ENCODE measurements around the gene SHCBP1. TPM values are rescaled to one million over a fixed set of nuclear protein-coding genes. Genes with fewer than 3 reads are reported as not detected.

The SHCBP1 gene
- total RNA-seq, 1 donor from 2014 or later = 2.1 TPM

GRCh38 chr16:46649588-46650253 lies 28.5 kb upstream of the SHCBP1 start:
- Histone ChIP-seq H3K9me3 (no peaks in the 10 kb centered on the region), H3K4me3 (no peak overlapping the region), H3K4me1 (no peaks in the 10 kb centered on the region), H3K36me3 (no peaks in the 10 kb centered on the region), H3K27me3 (ENCODE audit: low read depth) (no peaks in the 10 kb centered on the region), H3K27ac (no peak overlapping the region)
- DNase-seq (no peak), ATAC-seq (peak; percentile 23 to 54)
- intact Hi-C loops (cut with DNase I) = no loop called here
- TF ChIP-seq, protein P1, sequence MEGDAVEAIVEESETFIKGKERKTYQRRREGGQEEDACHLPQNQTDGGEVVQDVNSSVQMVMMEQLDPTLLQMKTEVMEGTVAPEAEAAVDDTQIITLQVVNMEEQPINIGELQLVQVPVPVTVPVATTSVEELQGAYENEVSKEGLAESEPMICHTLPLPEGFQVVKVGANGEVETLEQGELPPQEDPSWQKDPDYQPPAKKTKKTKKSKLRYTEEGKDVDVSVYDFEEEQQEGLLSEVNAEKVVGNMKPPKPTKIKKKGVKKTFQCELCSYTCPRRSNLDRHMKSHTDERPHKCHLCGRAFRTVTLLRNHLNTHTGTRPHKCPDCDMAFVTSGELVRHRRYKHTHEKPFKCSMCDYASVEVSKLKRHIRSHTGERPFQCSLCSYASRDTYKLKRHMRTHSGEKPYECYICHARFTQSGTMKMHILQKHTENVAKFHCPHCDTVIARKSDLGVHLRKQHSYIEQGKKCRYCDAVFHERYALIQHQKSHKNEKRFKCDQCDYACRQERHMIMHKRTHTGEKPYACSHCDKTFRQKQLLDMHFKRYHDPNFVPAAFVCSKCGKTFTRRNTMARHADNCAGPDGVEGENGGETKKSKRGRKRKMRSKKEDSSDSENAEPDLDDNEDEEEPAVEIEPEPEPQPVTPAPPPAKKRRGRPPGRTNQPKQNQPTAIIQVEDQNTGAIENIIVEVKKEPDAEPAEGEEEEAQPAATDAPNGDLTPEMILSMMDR (IDR thresholded peaks at IDR 0.05) = no peak

GRCh38 chr16:46648656-46649055 lies 27.5 kb upstream of the SHCBP1 start:
- intact Hi-C loops (cut with DNase I) = no loop called here
- ATAC-seq (no peak), DNase-seq (no peak)
- TF ChIP-seq, protein P1 (IDR thresholded peaks at IDR 0.05) = no peak
- Histone ChIP-seq H3K9me3 (no peaks in the 10 kb centered on the region), H3K27ac (no peak overlapping the region), H3K4me1 (no peaks in the 10 kb centered on the region), H3K36me3 (no peaks in the 10 kb centered on the region), H3K4me3 (no peak overlapping the region), H3K27me3 (ENCODE audit: low read depth) (no peaks in the 10 kb centered on the region)

DNA sequence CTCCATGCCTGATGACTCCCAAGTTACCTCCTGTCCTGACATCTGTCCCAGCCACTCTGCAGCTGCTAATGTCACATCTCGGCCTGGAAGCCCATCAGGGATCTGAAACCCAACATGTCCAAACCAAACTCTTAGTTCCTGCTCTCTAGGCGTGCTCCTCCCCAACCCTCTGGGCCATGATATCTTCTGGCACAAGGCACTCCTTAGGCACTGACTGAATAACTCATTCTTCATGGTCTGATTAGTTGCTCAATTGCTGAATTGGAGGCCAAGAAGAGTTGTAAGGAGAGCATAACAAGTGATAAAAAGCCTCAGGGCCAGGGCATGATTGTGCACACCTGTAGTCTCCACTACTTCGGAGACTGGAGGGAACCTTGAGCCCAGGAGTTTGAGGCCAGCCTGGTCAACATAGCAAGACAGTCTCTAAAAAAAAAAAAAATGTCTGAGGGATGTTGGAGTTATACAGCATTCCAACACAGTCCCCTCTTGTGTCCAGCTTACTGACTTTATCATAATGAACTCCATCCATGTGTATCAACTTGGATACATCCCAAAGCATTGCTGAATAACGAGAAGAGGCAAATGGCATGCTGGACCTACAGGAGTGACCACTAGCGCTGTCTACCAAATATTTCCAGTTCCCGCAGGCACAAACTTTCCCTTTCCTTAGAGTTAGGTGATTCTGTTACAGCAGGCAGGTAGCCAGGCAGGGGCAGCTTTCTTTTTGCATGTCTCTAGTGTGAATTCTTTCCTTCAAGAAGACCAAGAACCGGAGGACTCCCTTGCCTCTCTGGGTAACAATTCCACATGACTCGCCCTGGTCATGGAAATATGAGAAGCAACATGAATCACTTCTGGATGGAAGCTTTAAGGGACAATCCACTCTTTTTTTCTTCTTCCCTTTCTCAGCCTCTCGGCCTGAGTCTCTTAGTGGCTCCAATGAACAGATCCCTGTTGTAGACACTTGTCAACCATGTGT lies 18.1 kb upstream of the SHCBP1 start:
- Histone ChIP-seq H3K27me3 (ENCODE audit: low read depth) (no peaks in the 10 kb centered on the region), H3K9me3 (no peaks in the 10 kb centered on the region), H3K36me3 (no peaks in the 10 kb centered on the region), H3K27ac (no peak overlapping the region), H3K4me3 (no peak overlapping the region), H3K4me1 (no peaks in the 10 kb centered on the region)
- ATAC-seq = no peak
- TF ChIP-seq, protein P1 (IDR thresholded peaks at IDR 0.05) = no peak
- intact Hi-C loops (cut with DNase I) = no loop called here
- no peak for DNase-seq

- DNase-seq (no peak), ATAC-seq (no peak)
- TF ChIP-seq, protein P1 (IDR thresholded peaks at IDR 0.05) = no peak
- Histone ChIP-seq H3K27me3 (ENCODE audit: low read depth) (no peaks in the 10 kb centered on the region), H3K4me1 (no peaks in the 10 kb centered on the region), H3K4me3 (no peak overlapping the region), H3K9me3 (no peaks in the 10 kb centered on the region), H3K36me3 (no peaks in the 10 kb centered on the region), H3K27ac (no peak overlapping the region)
- intact Hi-C loops (cut with DNase I) = no loop called here
Observed at GRCh38 chr16:46632778-46633733, 11.9 kb upstream of the SHCBP1 start.
